Natural killer cell (primary cell): Measurements from ENCODE around the gene SLC6A8. TPM values are rescaled to one million over a fixed set of nuclear protein-coding genes. Genes with fewer than 3 reads are reported as not detected.

Experiments used
- ATAC-seq, 3 donors: fragments of 150-1000 bp in 2 of 3; fragments of 200-7000 bp in 1 of 3; cut with Tn5 transposase; 1 replicate in 1 of 3; 2 replicates in 2 of 3; pipeline ENCODE4 v1.10.0; 2021; ENCODE audit warnings: mild to moderate bottlenecking in 2 of 3, moderate library complexity in 2 of 3
- DNase-seq, 2 donors: peaks; one replicate each; pipeline versions ENCODE4 v3.0.0 to v3.0.0-alpha.2; 2013 to 2021; ENCODE audit warnings: mixed read lengths in 1 of 2
- H3K27ac ChIP-seq: one replicate; pipeline ENCODE4 v1.5.1; 2013; ENCODE audit warnings: mild to moderate bottlenecking, low read length
- H3K27me3 ChIP-seq: one replicate; pipeline ENCODE4 v1.6.1; 2013; ENCODE audit warnings: low read length; ENCODE audit not compliant: control insufficient read depth, insufficient read depth
- H3K36me3 ChIP-seq: one replicate; pipeline ENCODE4 v1.6.1; 2013; ENCODE audit warnings: low read length; ENCODE audit not compliant: control insufficient read depth, insufficient read depth
- H3K4me1 ChIP-seq: one replicate; pipeline ENCODE4 v1.6.1; 2013; ENCODE audit warnings: low read length; ENCODE audit not compliant: control insufficient read depth, insufficient read depth
- H3K4me3 ChIP-seq: one replicate; pipeline ENCODE4 v1.5.1; 2013; ENCODE audit warnings: low read length
- H3K9me3 ChIP-seq: one replicate; pipeline ENCODE4 v1.6.1; 2013; ENCODE audit warnings: low read length; ENCODE audit not compliant: control insufficient read depth, insufficient read depth
- H3K27ac Mint-ChIP-seq, 2 donors: one replicate each; pipeline ENCODE4 v1.8.0; 2022; ENCODE audit warnings: mild to moderate bottlenecking in 2 of 2, mixed read lengths in 2 of 2, moderate library complexity in 1 of 2
- H3K27me3 Mint-ChIP-seq, 2 donors: one replicate each; pipeline ENCODE4 v1.8.0; 2022; ENCODE audit warnings: low read depth in 2 of 2, mixed read lengths in 2 of 2
- H3K36me3 Mint-ChIP-seq: one replicate; pipeline ENCODE4 v1.8.0; 2022; ENCODE audit warnings: mixed read lengths
- H3K4me1 Mint-ChIP-seq, 2 donors: one replicate each; pipeline ENCODE4 v1.8.0; 2022; ENCODE audit warnings: mixed read lengths in 2 of 2
- H3K4me3 Mint-ChIP-seq: one replicate; pipeline ENCODE4 v1.8.0; 2022; ENCODE audit warnings: mild to moderate bottlenecking, moderate library complexity, mixed read lengths
- H3K9me3 Mint-ChIP-seq, 2 donors: one replicate each; pipeline ENCODE4 v1.8.0; 2022; ENCODE audit warnings: mixed read lengths in 2 of 2
- CTCF ChIP-seq: fragments of 200-600 bp; IDR thresholded peaks from one replicate; pipeline ENCODE4 v1.8.0; 2022; ENCODE audit warnings: antibody characterized with exemption
- WGBS: methylation state at CpG from one replicate; pipeline ENCODE4 v1.1.7; 2013; ENCODE audit warnings: missing lambda C conversion rate; ENCODE audit not compliant: insufficient coverage; 5-methylcytosine and 5-hydroxymethylcytosine counted together
- intact Hi-C: fragments of 100-400 bp; cut with micrococcal nuclease; formaldehyde crosslinking; loops from one replicate; pipeline ENCODE4 v1.14.2; 2022
- total RNA-seq, 4 donors: library from RNA; stranded (reverse); fragments of 120-200 nt in 1 of 4; gene quantifications; one replicate each; pipeline versions ENCODE4 v1.2.3 to v1.2.4, GENCODE V29; 2013 to 2022

Gene SLC6A8
- total RNA-seq, 3 donors from 2014 or later (not counting 1 experiment from before 2014, with no cell fraction given), result 0.77 to 2.5 (median 1.4) TPM

- no peak overlapping the region for H3K4me3 Mint-ChIP-seq
- H3K4me1 Mint-ChIP-seq, result no peaks in the 10 kb centered on the region
- Histone ChIP-seq H3K4me3 (no peak overlapping the region), H3K27ac (no peak overlapping the region), H3K27me3 (no peaks in the 10 kb centered on the region), H3K9me3 (no peaks in the 10 kb centered on the region), H3K36me3 (no peaks in the 10 kb centered on the region), H3K4me1 (peaks cover 6% of the 10 kb centered on the region)
- H3K9me3 Mint-ChIP-seq, result no peaks in the 10 kb centered on the region
- WGBS, result 92% methylated on average over 1 of the region's 3 CpGs
- DNase-seq (no peak), ATAC-seq (no peak)
- no peak overlapping the region for H3K27ac Mint-ChIP-seq
- peaks cover 18 to 34% of the 10 kb centered on the region in 2 donors for H3K27me3 Mint-ChIP-seq
- no peak for TF ChIP-seq CTCF
- intact Hi-C loops, result no loop called here
- no peaks in the 10 kb centered on the region for H3K36me3 Mint-ChIP-seq
Observed at GRCh38 chrX:153659268-153659667, 28.5 kb upstream of the SLC6A8 start.

GRCh38 chrX:153662266-153662665, 25.5 kb upstream of the SLC6A8 start:
- no peaks in the 10 kb centered on the region for H3K4me1 Mint-ChIP-seq
- H3K36me3 ChIP-seq, result no peaks in the 10 kb centered on the region
- H3K36me3 Mint-ChIP-seq, result no peaks in the 10 kb centered on the region
- H3K27ac ChIP-seq, result no peak overlapping the region
- H3K27ac Mint-ChIP-seq, result no peak overlapping the region
- no peaks in the 10 kb centered on the region for H3K9me3 Mint-ChIP-seq
- TF ChIP-seq CTCF, result no peak
- H3K4me1 ChIP-seq, result peaks cover 6% of the 10 kb centered on the region
- no peak overlapping the region for H3K4me3 ChIP-seq
- H3K27me3 ChIP-seq, result no peaks in the 10 kb centered on the region
- no peak for ATAC-seq
- H3K4me3 Mint-ChIP-seq, result no peak overlapping the region
- intact Hi-C loops, result loop anchor here (5.0 kb wide), 1 partner anchor 50 kb away; no protein-coding TSS in a partner anchor
- peaks cover 21 to 35% of the 10 kb centered on the region in 2 donors for H3K27me3 Mint-ChIP-seq
- 1% methylated on average over 28 of the region's 31 CpGs for WGBS
- peak; percentile 39 to 78 for DNase-seq
- no peaks in the 10 kb centered on the region for H3K9me3 ChIP-seq

GRCh38 chrX:153665726-153666306, 21.9 kb upstream of the SLC6A8 start:
- intact Hi-C loops, result loop anchor here (5.0 kb wide), 2 partner anchors 129 to 724 kb away; no protein-coding TSS in a partner anchor
- no peak for DNase-seq
- WGBS, result 89% methylated on average over 8 of the region's 9 CpGs

More at GRCh38 chrX:153665726-153666306, 21.9 kb upstream of the SLC6A8 start:
- Mint-ChIP-seq H3K36me3 (no peaks in the 10 kb centered on the region), H3K27me3 (peaks cover 16 to 33% of the 10 kb centered on the region in 2 donors), H3K4me1 (peaks cover 7 to 9% of the 10 kb centered on the region in 2 donors), H3K9me3 (no peaks in the 10 kb centered on the region), H3K27ac (no peak overlapping the region), H3K4me3 (no peak overlapping the region)
- Histone ChIP-seq H3K9me3 (no peaks in the 10 kb centered on the region), H3K4me1 (peaks cover 14% of the 10 kb centered on the region), H3K36me3 (no peaks in the 10 kb centered on the region), H3K27me3 (no peaks in the 10 kb centered on the region), H3K27ac (no peak overlapping the region), H3K4me3 (no peak overlapping the region)
- no peak for ATAC-seq
- no peak for TF ChIP-seq CTCF
